Central memory CD8-positive, alpha-beta T cell (primary cell): ENCODE results near the gene PKD2.

Experiments
- ATAC-seq: fragments of 150-1000 bp; cut with Tn5 transposase; replicated peaks from 2 replicates; pipeline ENCODE4 v1.10.0; 2022; ENCODE audit warnings: mild to moderate bottlenecking, moderate FRiP score, moderate number of reproducible peaks; ENCODE audit not compliant: poor library complexity, severe bottlenecking; ENCODE audit errors: extremely low read depth
- DNase-seq, 2 donors: peaks; one replicate each; pipeline ENCODE4 v3.0.0; 2021; ENCODE audit warnings: low spot score in 2 of 2
- H3K27ac Mint-ChIP-seq: one replicate; pipeline ENCODE4 v1.8.0; 2022; ENCODE audit warnings: low read depth, mild to moderate bottlenecking, moderate library complexity, mixed read lengths
- H3K27me3 Mint-ChIP-seq: one replicate; pipeline ENCODE4 v1.8.0; 2022; ENCODE audit warnings: mixed read lengths
- H3K36me3 Mint-ChIP-seq: one replicate; pipeline ENCODE4 v1.8.0; 2022; ENCODE audit warnings: mild to moderate bottlenecking, moderate library complexity, mixed read lengths; ENCODE audit not compliant: insufficient read depth
- H3K4me1 Mint-ChIP-seq: one replicate; pipeline ENCODE4 v1.8.0; 2022; ENCODE audit warnings: mixed read lengths
- H3K4me3 Mint-ChIP-seq: one replicate; pipeline ENCODE4 v1.8.0; 2022; ENCODE audit warnings: mild to moderate bottlenecking, moderate library complexity, mixed read lengths
- H3K9me3 Mint-ChIP-seq: one replicate; pipeline ENCODE4 v1.8.0; 2022; ENCODE audit warnings: mixed read lengths

PKD2 gene

DNA sequence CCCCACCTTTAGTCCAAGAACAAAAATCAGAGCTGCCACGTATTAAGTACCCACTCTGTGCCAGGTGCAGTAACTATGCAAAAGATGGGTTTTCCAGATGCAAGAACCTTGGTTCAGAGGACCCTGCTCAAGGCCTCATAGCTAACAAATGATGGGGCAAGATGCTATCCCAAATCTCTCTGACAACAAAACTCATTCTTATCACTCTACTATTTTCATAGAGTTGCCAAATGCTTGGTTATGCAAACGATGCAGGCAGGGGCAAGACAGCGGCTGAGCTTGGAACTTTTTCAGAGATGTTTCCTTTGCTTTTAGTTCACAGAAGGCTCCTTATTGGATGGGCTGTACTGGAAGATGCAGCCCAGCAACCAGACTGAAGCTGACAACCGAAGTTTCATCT lies 30.5 kb downstream of the PKD2 start:
- no peaks in the 10 kb centered on the region for H3K9me3 Mint-ChIP-seq
- H3K4me1 Mint-ChIP-seq = no peaks in the 10 kb centered on the region
- ATAC-seq (no peak), DNase-seq (no peak)
- H3K27me3 Mint-ChIP-seq = no peaks in the 10 kb centered on the region
- no peak overlapping the region for H3K27ac Mint-ChIP-seq
- H3K4me3 Mint-ChIP-seq = no peak overlapping the region
- peaks cover 15% of the 10 kb centered on the region for H3K36me3 Mint-ChIP-seq

DNA sequence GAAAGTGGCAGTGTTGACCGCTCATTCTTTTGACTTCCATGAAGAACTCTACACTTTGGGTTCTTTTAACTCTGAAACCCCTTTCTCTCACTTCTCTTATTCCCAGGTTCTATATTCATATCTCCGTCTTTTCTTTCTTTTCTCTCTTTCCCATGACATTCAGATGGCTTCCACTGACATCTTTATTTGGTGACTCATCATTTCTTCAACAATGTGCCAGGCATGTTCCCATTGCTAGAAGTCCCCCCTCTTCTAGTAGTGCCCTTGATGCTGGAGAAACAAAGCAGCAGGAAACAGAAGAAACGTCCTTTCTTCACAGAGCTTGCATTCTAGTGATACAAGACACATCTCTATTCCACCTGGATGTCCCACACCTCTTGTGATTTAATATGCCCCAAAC lies 33.3 kb downstream of the PKD2 start:
- Mint-ChIP-seq H3K9me3 (no peaks in the 10 kb centered on the region), H3K36me3 (peaks cover 13% of the 10 kb centered on the region)

DNA sequence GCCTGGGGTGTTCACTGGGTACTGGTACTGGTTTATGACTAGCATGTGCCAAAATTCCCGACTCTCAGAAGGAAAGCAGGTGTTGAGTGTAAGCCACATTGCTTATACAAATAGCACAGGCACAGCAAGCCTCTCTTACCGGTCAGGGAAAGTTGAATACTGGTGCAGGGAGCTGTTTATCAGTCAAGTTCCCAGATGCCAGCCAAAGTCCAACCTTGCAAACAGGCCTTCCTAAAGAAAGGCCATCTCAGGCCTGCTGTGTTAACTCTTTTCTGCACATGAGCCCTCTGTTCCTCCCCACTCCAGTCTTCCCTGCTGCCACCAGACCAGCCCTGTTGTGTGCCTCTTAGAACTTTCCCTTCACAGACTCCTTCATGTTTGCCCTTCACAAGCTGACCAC lies 34.2 kb downstream of the PKD2 start:
- DNase-seq (no peak), ATAC-seq (no peak)
- no peak overlapping the region for H3K27ac Mint-ChIP-seq
- H3K9me3 Mint-ChIP-seq = no peaks in the 10 kb centered on the region
- H3K36me3 Mint-ChIP-seq = peaks cover 13% of the 10 kb centered on the region
- no peaks in the 10 kb centered on the region for H3K27me3 Mint-ChIP-seq
- H3K4me3 Mint-ChIP-seq = no peak overlapping the region
- H3K4me1 Mint-ChIP-seq = no peaks in the 10 kb centered on the region

More for the DNA sequence above, 33.3 kb downstream of the PKD2 start:
- H3K4me1 Mint-ChIP-seq = no peaks in the 10 kb centered on the region
- no peak for DNase-seq
- no peak overlapping the region for H3K27ac Mint-ChIP-seq
- no peak for ATAC-seq
- H3K27me3 Mint-ChIP-seq = no peaks in the 10 kb centered on the region
- H3K4me3 Mint-ChIP-seq = no peak overlapping the region

DNA sequence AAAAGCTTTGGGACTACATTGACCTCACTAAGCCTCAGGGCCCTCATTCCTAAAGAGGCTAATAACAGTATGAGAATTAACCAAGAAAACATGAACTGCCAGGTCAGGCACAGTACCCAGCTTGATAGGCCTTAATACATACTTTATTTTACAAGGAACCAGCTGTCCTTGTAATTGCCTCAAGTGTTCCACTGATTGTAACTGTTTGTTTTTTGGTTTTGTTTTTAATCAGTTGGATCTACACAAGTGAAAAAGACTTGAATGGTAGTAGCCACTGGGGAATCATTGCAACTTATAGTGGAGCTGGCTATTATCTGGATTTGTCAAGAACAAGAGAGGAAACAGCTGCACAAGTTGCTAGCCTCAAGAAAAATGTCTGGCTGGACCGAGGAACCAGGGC lies 35.6 kb downstream of the PKD2 start:
- Mint-ChIP-seq H3K4me1 (no peaks in the 10 kb centered on the region), H3K27me3 (no peaks in the 10 kb centered on the region), H3K36me3 (peaks cover 13% of the 10 kb centered on the region), H3K4me3 (no peak overlapping the region), H3K9me3 (no peaks in the 10 kb centered on the region), H3K27ac (no peak overlapping the region)
- DNase-seq (no peak), ATAC-seq (no peak)

DNA sequence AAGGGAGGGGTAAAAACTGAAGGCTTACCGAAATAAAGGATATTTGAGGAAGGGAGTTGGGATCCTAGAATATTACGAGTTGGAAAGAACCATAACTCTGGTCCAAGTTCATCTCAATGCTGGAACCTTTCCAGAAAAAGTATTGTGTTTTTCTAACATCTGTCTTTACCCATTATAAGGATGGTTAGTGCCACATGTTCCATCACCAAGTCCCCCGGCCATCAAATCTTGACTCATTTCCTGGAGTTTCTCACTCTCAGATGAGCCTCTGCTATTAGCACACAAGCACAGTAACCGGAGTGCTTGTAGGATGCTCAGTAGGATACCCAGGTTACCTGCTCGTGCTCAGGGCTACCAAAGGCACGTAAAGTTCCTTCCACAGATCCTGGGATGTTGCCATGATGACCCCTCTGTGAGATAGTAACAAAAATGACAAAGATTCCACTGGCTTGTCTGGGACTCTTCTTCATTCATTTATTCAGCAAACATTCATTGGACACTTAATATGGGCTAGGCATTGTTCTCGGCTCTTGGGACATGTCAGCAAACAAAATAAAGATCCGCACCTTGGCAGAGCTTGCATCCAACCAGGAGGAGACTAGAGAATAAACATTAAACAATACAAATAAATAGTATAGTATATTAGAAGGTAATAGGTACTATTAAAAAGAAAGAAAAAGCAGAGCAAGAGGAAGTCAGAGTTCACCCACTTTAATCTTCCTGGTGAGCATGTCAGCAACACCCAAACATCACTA lies 36.3 kb downstream of the PKD2 start:
- no peaks in the 10 kb centered on the region for H3K4me1 Mint-ChIP-seq
- peaks cover 9% of the 10 kb centered on the region for H3K36me3 Mint-ChIP-seq
- no peak for ATAC-seq
- H3K27ac Mint-ChIP-seq = no peak overlapping the region
- H3K9me3 Mint-ChIP-seq = no peaks in the 10 kb centered on the region
- H3K4me3 Mint-ChIP-seq = no peak overlapping the region
- DNase-seq = no peak
- no peaks in the 10 kb centered on the region for H3K27me3 Mint-ChIP-seq

DNA sequence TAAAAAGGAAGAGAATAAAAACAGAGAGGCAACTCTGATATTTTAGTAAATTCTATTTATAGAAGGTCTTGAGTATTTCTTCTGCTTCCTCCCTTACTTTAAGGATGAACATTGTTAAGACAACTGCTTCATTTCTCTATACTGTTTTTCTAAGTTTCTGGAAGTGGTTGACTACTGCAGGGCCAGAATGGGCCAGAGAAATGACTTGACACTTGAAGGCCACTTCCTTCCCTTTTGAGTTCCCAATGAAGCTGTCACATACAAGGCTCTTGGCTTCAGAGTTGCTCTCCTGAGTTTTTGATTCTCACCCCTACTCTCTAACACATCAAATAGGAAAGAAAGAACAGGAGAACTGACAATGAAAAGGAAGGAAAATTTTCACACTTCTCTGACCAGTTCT lies 37.6 kb downstream of the PKD2 start:
- Mint-ChIP-seq H3K4me1 (no peaks in the 10 kb centered on the region), H3K9me3 (no peaks in the 10 kb centered on the region), H3K36me3 (peaks cover 3% of the 10 kb centered on the region), H3K27ac (no peak overlapping the region), H3K4me3 (no peak overlapping the region), H3K27me3 (no peaks in the 10 kb centered on the region)
- DNase-seq = no peak
- no peak for ATAC-seq

DNA sequence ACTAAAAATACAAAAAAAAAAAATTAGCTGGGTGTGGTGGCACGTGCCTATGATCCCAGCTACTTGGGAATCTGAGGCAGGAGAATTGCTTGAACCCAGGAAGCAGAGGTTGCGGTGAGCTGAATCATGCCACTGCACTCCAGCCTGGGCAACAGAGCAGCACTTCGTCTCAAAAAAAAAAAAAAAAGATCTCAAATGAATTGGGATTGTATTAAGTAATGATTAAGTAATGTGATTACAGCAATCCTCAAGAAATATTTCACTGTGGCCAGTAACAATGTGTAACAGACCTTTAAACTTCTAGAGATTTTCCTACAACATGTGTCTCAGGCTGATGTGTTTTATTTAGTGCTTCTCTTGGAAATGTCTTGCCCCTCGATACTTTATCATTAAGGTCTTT lies 46.8 kb downstream of the PKD2 start:
- H3K4me3 Mint-ChIP-seq = no peak overlapping the region
- no peak for DNase-seq
- H3K36me3 Mint-ChIP-seq = peaks cover 12% of the 10 kb centered on the region
- H3K27me3 Mint-ChIP-seq = no peaks in the 10 kb centered on the region
- H3K27ac Mint-ChIP-seq = no peak overlapping the region
- no peaks in the 10 kb centered on the region for H3K9me3 Mint-ChIP-seq
- no peak for ATAC-seq
- no peaks in the 10 kb centered on the region for H3K4me1 Mint-ChIP-seq

DNA sequence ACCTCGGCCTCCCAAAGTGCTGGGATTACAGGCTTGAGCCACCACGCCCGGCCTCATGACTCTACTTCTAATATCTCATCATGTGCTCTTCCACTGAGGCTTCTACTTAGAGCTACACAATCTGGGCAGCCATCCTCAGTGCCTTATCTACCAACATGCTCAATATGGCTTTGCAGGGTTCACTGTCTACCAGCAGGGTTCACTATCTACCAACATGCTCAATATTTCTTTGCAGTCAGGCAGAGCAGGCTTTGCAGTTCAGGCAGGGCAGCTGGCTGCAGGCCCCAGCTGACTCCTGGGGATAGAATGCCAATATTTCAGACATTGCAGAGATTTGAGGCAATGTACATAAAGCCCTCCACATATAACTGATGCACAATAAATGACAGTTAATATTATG lies 47.5 kb downstream of the PKD2 start:
- ATAC-seq = no peak
- Mint-ChIP-seq H3K4me3 (no peak overlapping the region), H3K36me3 (peaks cover 12% of the 10 kb centered on the region), H3K27me3 (no peaks in the 10 kb centered on the region), H3K4me1 (no peaks in the 10 kb centered on the region), H3K9me3 (no peaks in the 10 kb centered on the region), H3K27ac (no peak overlapping the region)
- DNase-seq = no peak

DNA sequence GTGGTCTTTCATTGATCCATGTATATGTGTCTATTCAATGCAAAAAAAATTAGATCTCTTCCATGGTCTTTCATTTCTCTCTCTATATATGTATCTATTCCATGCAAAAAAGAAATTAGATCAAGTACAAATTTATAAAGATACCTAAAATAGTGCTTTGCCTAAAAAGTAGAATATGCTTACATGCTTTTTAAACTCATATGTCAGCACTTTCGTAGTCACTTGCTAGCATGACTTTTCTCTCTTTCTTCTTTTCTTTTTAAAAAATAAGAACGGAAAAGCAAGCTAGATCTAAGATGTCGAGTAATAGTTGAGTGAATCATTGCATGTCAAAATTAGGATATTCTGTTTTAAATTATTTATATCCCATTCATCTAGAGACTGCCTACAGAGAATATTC lies 50.9 kb downstream of the PKD2 start:
- ATAC-seq (no peak), DNase-seq (no peak)
- Mint-ChIP-seq H3K9me3 (no peaks in the 10 kb centered on the region), H3K4me3 (no peak overlapping the region), H3K36me3 (peaks cover 13% of the 10 kb centered on the region), H3K4me1 (no peaks in the 10 kb centered on the region), H3K27ac (no peak overlapping the region), H3K27me3 (no peaks in the 10 kb centered on the region)

DNA sequence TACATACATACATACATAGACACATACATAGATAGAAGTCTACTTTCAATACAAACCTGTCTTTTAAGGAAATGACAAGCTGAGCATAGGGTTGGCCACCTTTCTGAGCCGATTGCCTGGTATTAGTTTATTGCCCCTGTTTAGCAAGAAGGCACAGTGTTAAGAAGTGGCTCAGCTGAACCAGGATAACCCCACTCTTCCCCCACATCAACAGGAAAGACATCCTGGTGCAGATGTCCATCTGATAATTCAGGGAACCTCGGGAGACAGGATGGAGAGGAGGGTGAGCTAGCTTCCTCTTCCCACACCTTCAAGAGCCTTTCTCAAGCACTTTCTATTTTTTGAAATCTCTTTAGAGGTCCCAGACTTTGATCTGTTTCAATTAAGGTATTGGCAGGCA lies 52.3 kb downstream of the PKD2 start:
- Mint-ChIP-seq H3K27ac (no peak overlapping the region), H3K27me3 (no peaks in the 10 kb centered on the region), H3K9me3 (no peaks in the 10 kb centered on the region), H3K36me3 (peaks cover 14% of the 10 kb centered on the region), H3K4me1 (no peaks in the 10 kb centered on the region), H3K4me3 (no peak overlapping the region)
- no peak for ATAC-seq
- DNase-seq = no peak

DNA sequence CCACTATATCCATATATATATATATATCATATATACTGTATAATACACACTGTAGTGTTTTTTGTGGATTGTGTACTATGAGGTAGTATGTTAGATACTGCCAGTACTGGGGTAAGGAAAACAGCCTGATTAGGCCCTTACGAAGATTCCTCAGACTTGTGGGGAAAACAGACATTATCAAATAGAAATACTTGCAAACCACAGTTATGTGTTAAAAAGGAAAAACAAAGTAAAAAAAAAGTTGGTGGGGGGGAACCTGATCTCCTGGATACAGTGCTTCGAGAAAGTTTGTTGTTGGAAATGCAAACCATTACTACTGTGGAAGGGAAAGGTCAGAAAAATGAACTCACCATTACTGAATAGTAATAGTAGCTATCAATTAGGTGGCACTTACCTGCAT lies 53.0 kb downstream of the PKD2 start:
- Mint-ChIP-seq H3K4me3 (no peak overlapping the region), H3K9me3 (no peaks in the 10 kb centered on the region), H3K27ac (no peak overlapping the region), H3K36me3 (peaks cover 15% of the 10 kb centered on the region), H3K4me1 (no peaks in the 10 kb centered on the region), H3K27me3 (no peaks in the 10 kb centered on the region)
- ATAC-seq = no peak
- no peak for DNase-seq

DNA sequence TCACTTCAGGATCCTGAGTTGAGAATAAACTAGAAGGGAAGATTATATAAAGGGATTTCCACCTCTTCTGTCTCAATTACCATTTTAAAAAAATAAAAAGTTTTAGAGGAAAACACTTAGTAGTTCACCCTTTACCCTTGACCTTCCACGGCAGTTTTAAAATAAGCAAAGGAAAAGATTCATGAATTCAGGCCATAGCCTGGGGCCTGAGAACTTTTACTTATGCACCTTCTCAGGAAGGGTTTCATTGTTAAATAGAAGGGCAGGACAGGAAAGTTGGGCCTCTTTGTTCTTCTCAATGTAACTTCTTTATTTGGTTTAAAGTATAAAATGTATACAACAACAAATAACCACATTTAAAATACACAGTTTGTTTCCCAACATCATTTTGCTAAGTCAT lies 54.9 kb downstream of the PKD2 start:
- H3K9me3 Mint-ChIP-seq = no peaks in the 10 kb centered on the region
- no peaks in the 10 kb centered on the region for H3K27me3 Mint-ChIP-seq
- ATAC-seq (no peak), DNase-seq (no peak)
- no peak overlapping the region for H3K4me3 Mint-ChIP-seq
- H3K27ac Mint-ChIP-seq = no peak overlapping the region
- no peaks in the 10 kb centered on the region for H3K4me1 Mint-ChIP-seq
- peaks cover 24% of the 10 kb centered on the region for H3K36me3 Mint-ChIP-seq

DNA sequence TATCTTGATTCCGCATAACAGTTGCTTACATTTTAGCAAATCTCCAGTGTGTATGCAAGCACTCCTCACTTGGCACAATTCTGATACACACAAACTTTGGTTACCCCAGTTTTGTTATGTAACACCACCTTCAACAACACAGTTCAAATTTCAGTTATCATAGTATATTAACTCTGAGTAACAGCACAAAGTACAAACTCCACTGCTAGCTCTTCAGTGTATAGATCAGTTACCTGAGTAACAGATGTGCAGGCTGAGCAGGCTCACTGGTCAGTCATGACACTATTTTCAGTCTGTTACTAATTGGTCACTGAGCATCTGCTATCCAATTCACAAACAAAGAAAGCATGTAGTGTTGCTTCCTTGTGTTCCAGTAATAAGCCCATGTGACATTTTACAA lies 55.4 kb downstream of the PKD2 start:
- H3K27ac Mint-ChIP-seq = no peak overlapping the region
- no peaks in the 10 kb centered on the region for H3K4me1 Mint-ChIP-seq
- DNase-seq (no peak), ATAC-seq (no peak)
- H3K4me3 Mint-ChIP-seq = no peak overlapping the region
- no peaks in the 10 kb centered on the region for H3K9me3 Mint-ChIP-seq
- H3K36me3 Mint-ChIP-seq = peaks cover 29% of the 10 kb centered on the region
- H3K27me3 Mint-ChIP-seq = no peaks in the 10 kb centered on the region
